ENCODE data around the gene KDM6B. TPM values are rescaled to one million over a fixed set of nuclear protein-coding genes. Genes with fewer than 3 reads are reported as not detected.

The KDM6B gene
- total RNA-seq, 1 experiment from 2014 or later: 28.9 TPM

GRCh38 chr17:7854851-7855659, 21.0 kb downstream of the KDM6B start, which contains the start of gene TMEM88:
TSS of gene TMEM88 (plus strand) at chr17:7855066. CDS start at chr17:7855075, 9 bp downstream.
- Histone ChIP-seq H3K79me2 (ENCODE audit: insufficient read depth, low read length) (no peaks in the 10 kb centered on the region), H4K91ac (ENCODE audit: insufficient read length, low read depth, low read length) (no peak within 1 kb of the TSS), H4K20me1 (ENCODE audit: control insufficient read depth, insufficient read depth, insufficient read length) (no peaks in the 10 kb centered on the region), H3K4me1 (ENCODE audit: insufficient read depth, low read length) (no peaks in the 10 kb centered on the region; the same call in 1 of the 2 replicates), H3K14ac (ENCODE audit: insufficient read depth, low read length) (peak within 1 kb of the TSS; percentile 21; the same call in 1 of the 2 replicates), H2AK5ac (ENCODE audit: insufficient read length, low read length) (no peak within 1 kb of the TSS), H4K8ac (replicated peaks; ENCODE audit: insufficient read length, low read depth, low read length) (no peak within 1 kb of the TSS), H3K56ac (ENCODE audit: insufficient read length, low read depth, low read length) (no peak within 1 kb of the TSS), H3K79me1 (ENCODE audit: insufficient read depth, low read depth, low read length, poor library complexity, severe bottlenecking) (no peaks in the 10 kb centered on the region), H2BK20ac (ENCODE audit: low read depth, low read length, poor library complexity, severe bottlenecking) (no peak within 1 kb of the TSS), H3T11ph (ENCODE audit: low read length) (no peak within 1 kb of the TSS), H3K27ac (ENCODE audit: insufficient read length, low read depth, low read length) (no peak within 1 kb of the TSS), H3K9me3 (ENCODE audit: control insufficient read depth, low read depth, low read length) (no peaks in the 10 kb centered on the region), H2BK5ac (ENCODE audit: insufficient read length, low read length) (no peak within 1 kb of the TSS), H3K23ac (ENCODE audit: insufficient read length, low read depth, low read length) (no peak within 1 kb of the TSS), H4K5ac (ENCODE audit: insufficient read length, low read depth, low read length) (no peak within 1 kb of the TSS), H3K27me3 (ENCODE audit: insufficient read depth, low read length) (peaks cover 30% of the 10 kb centered on the region; the same call in 1 of the 2 replicates), H3K23me2 (ENCODE audit: insufficient read length, low read depth, low read length, poor library complexity, severe bottlenecking) (peaks cover 36% of the 10 kb centered on the region), H2BK12ac (ENCODE audit: insufficient read length, low read depth, low read length) (no peak within 1 kb of the TSS), H2AFZ (ENCODE audit: low read length) (no peak within 1 kb of the TSS), H2BK15ac (ENCODE audit: low read depth, low read length) (no peak within 1 kb of the TSS), H3K18ac (ENCODE audit: insufficient read length, low read depth, low read length) (no peak within 1 kb of the TSS), H3K4me2 (ENCODE audit: insufficient read depth, insufficient read length, low read length) (peak within 1 kb of the TSS; percentile 97), H2BK120ac (ENCODE audit: low read depth, low read length, poor library complexity, severe bottlenecking) (no peak within 1 kb of the TSS), H3K4ac (ENCODE audit: low read depth, low read length) (no peak within 1 kb of the TSS), H3K9ac (ENCODE audit: extremely low read depth, insufficient read length, low read length) (no peak within 1 kb of the TSS)
- H3K36me3 Mint-ChIP-seq (ENCODE audit: insufficient read depth in 1 of 3, low read depth in 3 of 3): peaks cover 0 to 36% (median 18%) of the 10 kb centered on the region in 3 experiments; a peak in 4 of 7 replicates
- peak within 1 kb of the TSS in 1 of 3 experiments; percentile 59; a peak in 2 of 7 replicates for H3K27ac Mint-ChIP-seq
- peak; percentile 81 for DNase-seq
- peaks cover 18% of the 10 kb centered on the region for H3K27me3 Mint-ChIP-seq (ENCODE audit: low read depth)
- H3K9me3 Mint-ChIP-seq: 0 out of 5 replicates have a peak, but pooled peaks cover 0 to 3% of the 10 kb centered on the region in 2 experiments
- TF ChIP-seq CTCF (conservative IDR thresholded peaks at IDR 0.05): no peak
- no CpG with 5 or more reads among the region's 57 CpGs for WGBS (ENCODE audit: extremely low coverage, insufficient read length, low lambda C conversion rate)
- peak within 1 kb of the TSS in 1 of 2 experiments; percentile 30 for H3K4me3 Mint-ChIP-seq
- peaks cover 24 to 39% of the 10 kb centered on the region in 2 experiments for H3K4me1 Mint-ChIP-seq

Data from H9 (cell line).